Psoas muscle (tissue), 8 donors: ENCODE results near the gene SOAT1. TPM values are rescaled to one million over a fixed set of nuclear protein-coding genes. Genes with fewer than 3 reads are reported as not detected.
A peak's percentile ranks its signal among the peaks of the same experiment; 100 is the strongest.

ENCODE experiments used
- ATAC-seq, 4 donors: fragments of 200-7000 bp; cut with Tn5 transposase; one replicate each; pipeline ENCODE4 v1.9.1; 2020; ENCODE audit warnings: moderate library complexity in 3 of 4, mild to moderate bottlenecking in 2 of 4
- DNase-seq, 2 donors: peaks; one replicate each; pipeline ENCODE4 v3.0.0-alpha.2; 2020
- H3K27ac ChIP-seq: fragments of 200-600 bp; one replicate; pipeline ENCODE4 v1.8.0; 2022
- H3K27me3 ChIP-seq, 3 donors: fragments of 200-600 bp in 1 of 3; one replicate each; pipeline versions ENCODE4 v1.6.1 to v1.8.0; 2013 to 2022; ENCODE audit warnings: low read length in 2 of 3, mild to moderate bottlenecking in 2 of 3, moderate library complexity in 1 of 3; ENCODE audit not compliant: insufficient read depth in 3 of 3
- H3K36me3 ChIP-seq, 2 donors: fragments of 200-600 bp in 1 of 2; one replicate each; pipeline versions ENCODE4 v1.6.1 to v1.8.0; 2013 to 2022; ENCODE audit warnings: low read depth in 1 of 2, mild to moderate bottlenecking in 1 of 2, moderate library complexity in 1 of 2; ENCODE audit not compliant: insufficient read depth in 1 of 2
- H3K4me1 ChIP-seq: fragments of 200-600 bp; one replicate; pipeline ENCODE4 v1.8.0; 2022
- H3K4me3 ChIP-seq: fragments of 200-600 bp; one replicate; pipeline ENCODE4 v1.8.0; 2022; ENCODE audit warnings: mild to moderate bottlenecking
- H3K9me3 ChIP-seq: fragments of 200-600 bp; one replicate; pipeline ENCODE4 v1.8.0; 2022
- CTCF ChIP-seq: fragments of 200-600 bp; IDR thresholded peaks from one replicate; pipeline ENCODE4 v1.8.0; 2022; ENCODE audit warnings: antibody characterized with exemption
- WGBS, 3 donors: extraction: QIAGEN DNeasy Blood & Tissue Kit; methylation state at CpG; one replicate each; pipeline versions ENCODE4 v1.1.6 to v1.1.7; 2013; 5-methylcytosine and 5-hydroxymethylcytosine counted together
- intact Hi-C, 2 donors: fragments of 100-400 bp; cut with DNase I; formaldehyde crosslinking; loops; one replicate each; pipeline versions ENCODE4 v1.11.0 to v1.14.2; 2022
- polyA plus RNA-seq, 3 donors: library from polyadenylated mRNA; stranded (reverse); fragments of 200-250 nt; gene quantifications; one replicate each; pipeline ENCODE4 v1.2.3, GENCODE V29; 2013
- total RNA-seq, 4 donors: library from RNA; stranded (reverse); fragmentation: NEBNext Ultra II Directional in 2 of 4; extraction: Animal tissue kit (Norgen Biotek cat#: 25700) in 2 of 4; gene quantifications; one replicate each; pipeline versions ENCODE4 v1.2.1 to v1.2.4, GENCODE V29; 2021 to 2023
- donor health status: healthy with polysubstance abuse.
- donor health status: DM: no; HTN: no; CAD: no; lungs with moderate emphysema.
- donor health status: Bipolar disorder and iron deficiency.
- donor health status: healthy.
- donor health status: DM: yes; HTN: yes; CAD: no.
- donor health status: DM: no; HTN: no; CAD: no.
- donor health status: DM: no; HTN: no; CAD: no.
- donor health status: DM: yes; HTN: yes; CAD: no.

Gene SOAT1
- total and polyA plus RNA-seq, 7 donors, result 2.9 to 21.0 (median 7.6) TPM

- Histone ChIP-seq H3K27ac (no peak overlapping the region), H3K27me3 (no peaks in the 10 kb centered on the region), H3K4me3 (no peak overlapping the region), H3K9me3 (no peaks in the 10 kb centered on the region), H3K36me3 (peaks cover 0 to 22% of the 10 kb centered on the region in 2 donors), H3K4me1 (peaks cover 10% of the 10 kb centered on the region)
- TF ChIP-seq CTCF, result no peak
- intact Hi-C loops, result no loop called here
- peak in 1 of 4 donors; percentile 79 for ATAC-seq
- WGBS, 3 donors, result 64 to 82% (median 69%) methylated on average over 3 of the region's 3 CpGs
- no peak for DNase-seq
These were observed 8.5 kb downstream of the SOAT1 start for GRCh38 chr1:179302070-179302469.

GRCh38 chr1:179303200-179303785 lies 9.7 kb downstream of the SOAT1 start:
- DNase-seq (no peak), ATAC-seq (no peak)
- Histone ChIP-seq H3K4me3 (no peak overlapping the region), H3K9me3 (no peaks in the 10 kb centered on the region), H3K36me3 (peaks cover 0 to 22% of the 10 kb centered on the region in 2 donors), H3K4me1 (peaks cover 10% of the 10 kb centered on the region), H3K27me3 (no peaks in the 10 kb centered on the region), H3K27ac (no peak overlapping the region)
- WGBS, 3 donors, result 88 to 94% (median 93%) methylated on average over 3 of the region's 3 CpGs
- intact Hi-C loops, result no loop called here
- TF ChIP-seq CTCF, result no peak

GRCh38 chr1:179305450-179305849 lies 11.9 kb downstream of the SOAT1 start:
- Histone ChIP-seq H3K27ac (no peak overlapping the region), H3K27me3 (no peaks in the 10 kb centered on the region), H3K36me3 (peaks cover 0 to 22% of the 10 kb centered on the region in 2 donors), H3K9me3 (no peaks in the 10 kb centered on the region), H3K4me1 (peaks cover 15% of the 10 kb centered on the region), H3K4me3 (no peak overlapping the region)
- no peak for DNase-seq
- 88 to 97% (median 89%) methylated on average over 1 of the region's 1 CpG for WGBS, 3 donors
- TF ChIP-seq CTCF, result no peak
- intact Hi-C loops, result no loop called here
- ATAC-seq, result no peak

GRCh38 chr1:179310291-179310690 lies 16.7 kb downstream of the SOAT1 start:
- TF ChIP-seq CTCF, result no peak
- no peaks in the 10 kb centered on the region for H3K9me3 ChIP-seq
- peaks cover 13% of the 10 kb centered on the region for H3K4me1 ChIP-seq
- intact Hi-C loops, result no loop called here
- H3K4me3 ChIP-seq, result no peak overlapping the region
- 65 to 87% (median 82%) methylated on average over 3 of the region's 3 CpGs for WGBS, 3 donors
- ATAC-seq (peak in 1 of 4 donors; percentile 21), DNase-seq (no peak)
- H3K36me3 ChIP-seq, result no peaks in the 10 kb centered on the region
- H3K27ac ChIP-seq, result peak overlapping the region; percentile 47
- no peaks in the 10 kb centered on the region for H3K27me3 ChIP-seq

- Histone ChIP-seq H3K36me3 (no peaks in the 10 kb centered on the region), H3K4me3 (no peak overlapping the region), H3K27ac (peak overlapping the region; percentile 47), H3K4me1 (peaks cover 13% of the 10 kb centered on the region), H3K27me3 (no peaks in the 10 kb centered on the region), H3K9me3 (no peaks in the 10 kb centered on the region)
- DNase-seq (no peak), ATAC-seq (peak; percentile 76 to 95 (median 92))
- WGBS, 3 donors, result 55 to 79% (median 75%) methylated on average over 3 of the region's 3 CpGs
- TF ChIP-seq CTCF, result no peak
- intact Hi-C loops, result no loop called here
These were observed 17.1 kb downstream of the SOAT1 start for GRCh38 chr1:179310721-179311120.
